Panc1 (cell line): ENCODE data around the gene INTS4. TPM values are rescaled to one million over a fixed set of nuclear protein-coding genes. Genes with fewer than 3 reads are reported as not detected.

Experiments used
- ATAC-seq: fragments of 200-7000 bp; cut with Tn5 transposase; 2 replicates; pipeline ENCODE4 v1.9.1; 2020; ENCODE audit warnings: mild to moderate bottlenecking, moderate library complexity
- BruUV-seq: library from RNA; stranded (reverse); fragments of 400-500 nt; replicated peaks from 2 replicates; lab custom pipeline; 2021; lab: Mats Ljungman, UMichigan
- CTCF ChIA-PET: fragments of 300-600 bp; sonication (Branson Sonifier 250); formaldehyde crosslinking; loops from one replicate; lab custom pipeline; 2022; ENCODE audit warnings: antibody characterized with exemption; lab: Charles Lee
- POLR2A ChIA-PET: fragments of 300-600 bp; sonication (Branson Sonifier 250); formaldehyde crosslinking; loops from one replicate; lab custom pipeline; 2022; ENCODE audit warnings: antibody characterized with exemption; lab: Charles Lee
- DNase-seq: peaks from one replicate; pipeline ENCODE4 v3.0.0-alpha.2; 2010; ENCODE audit warnings: low read depth, low spot score
- H3K27ac ChIP-seq: 2 replicates; pipeline ENCODE4 v1.5.1; 2011; ENCODE audit warnings: mild to moderate bottlenecking, low read length, inconsistent platforms
- H3K27me3 ChIP-seq: fragments of 200-500 bp; sonication (Bioruptor generic); 2 replicates; pipeline ENCODE4 v1.6.0; 2014; ENCODE audit warnings: low read length, inconsistent platforms; ENCODE audit not compliant: control insufficient read depth, insufficient read depth
- H3K36me3 ChIP-seq: fragments of 200-500 bp; sonication (Bioruptor generic); 2 replicates; pipeline ENCODE4 v1.5.1; 2014; ENCODE audit warnings: inconsistent platforms, mild to moderate bottlenecking, low read length, moderate library complexity; ENCODE audit not compliant: control insufficient read depth, insufficient read depth
- H3K4me1 ChIP-seq: 2 replicates; pipeline ENCODE4 v1.5.1; 2011; ENCODE audit warnings: inconsistent platforms, mild to moderate bottlenecking, low read length, moderate library complexity; ENCODE audit not compliant: control insufficient read depth, insufficient read depth
- H3K4me3 ChIP-seq, 2 experiments: 2 replicates each; pipeline ENCODE4 v1.5.1; 2011 to 2012; ENCODE audit warnings: low read depth in 2 of 2, low read length in 2 of 2, mild to moderate bottlenecking in 2 of 2, inconsistent platforms in 1 of 2, moderate library complexity in 1 of 2
- H3K9me3 ChIP-seq: fragments of 200-500 bp; sonication (Bioruptor generic); 2 replicates; pipeline ENCODE4 v1.5.1; 2014; ENCODE audit warnings: low read depth, mild to moderate bottlenecking, inconsistent platforms, low read length, moderate library complexity; ENCODE audit not compliant: control insufficient read depth, insufficient read depth
- CTCF ChIP-seq: fragments of 450-650 bp; IDR thresholded peaks from 2 replicates; pipeline ENCODE4 v1.5.1; 2017; ENCODE audit warnings: mild to moderate bottlenecking
- POLR2AphosphoS5 ChIP-seq: IDR thresholded peaks from 2 replicates; pipeline ENCODE4 v1.6.1; 2012; ENCODE audit warnings: mild to moderate bottlenecking, low read depth, low read length, moderate library complexity
- REST ChIP-seq, 2 experiments: IDR thresholded peaks; 2 replicates each; pipeline ENCODE4 v1.6.1; 2011 to 2012; ENCODE audit warnings: low read depth in 2 of 2, control low read depth in 1 of 2, low read length in 1 of 2, mild to moderate bottlenecking in 1 of 2, moderate library complexity in 1 of 2; ENCODE audit not compliant: insufficient read depth in 1 of 2
- SIN3A ChIP-seq: IDR thresholded peaks from 2 replicates; pipeline ENCODE4 v1.6.1; 2012; ENCODE audit warnings: low read depth, mild to moderate bottlenecking, low read length, moderate library complexity, borderline replicate concordance; ENCODE audit not compliant: insufficient read depth
- TCF7L2 ChIP-seq: IDR thresholded peaks from 2 replicates; pipeline ENCODE4 v1.6.1; 2011; ENCODE audit warnings: mild to moderate bottlenecking, low read depth, low read length, inconsistent platforms
- in situ Hi-C: cut with HindIII; loops from 2 replicates; pipeline ENCODE4 v1.10.0; 2016; ENCODE audit warnings: low sequenced_read_pairs, low pct_unique_long_range_greater_than_20kb
- intact Hi-C: fragments of 100-400 bp; cut with micrococcal nuclease; formaldehyde crosslinking; loops from one replicate; pipeline ENCODE4 v1.10.0; 2022; ENCODE audit not compliant: unreplicated experiment
- total RNA-seq: library from RNA; stranded (reverse); gene quantifications from one replicate; pipeline ENCODE4 v1.2.1, GENCODE V29; 2021; ENCODE audit not compliant: unreplicated experiment

The INTS4 gene
- total RNA-seq, 1 experiment from 2014 or later = 48.2 TPM

- no peaks in the 10 kb centered on the region for H3K36me3 ChIP-seq
- no peak for DNase-seq
- ChIA-PET POLR2A (no interaction called here), CTCF (no interaction called here)
- no peak for ATAC-seq
- intact Hi-C loops (no loop called here), in situ Hi-C loops (no loop called here)
- no peak overlapping the region for H3K27ac ChIP-seq
- H3K9me3 ChIP-seq = no peaks in the 10 kb centered on the region
- no peaks in the 10 kb centered on the region for H3K27me3 ChIP-seq
- no peak for TF ChIP-seq SIN3A
- TF ChIP-seq CTCF = no peak
- TF ChIP-seq REST (IDR thresholded peaks at IDR 0.05; ENCODE audit: insufficient read depth in 1 of 2, low read depth in 2 of 2, low read length in 1 of 2) = no peak
- no peak for TF ChIP-seq TCF7L2
- TF ChIP-seq POLR2AphosphoS5 = no peak
- no peaks in the 10 kb centered on the region for H3K4me1 ChIP-seq
- BruUV-seq = no TSS peak
- no peak overlapping the region for H3K4me3 ChIP-seq
Observed at GRCh38 chr11:77842441-77843121, 151.9 kb downstream of the INTS4 start.

- Histone ChIP-seq H3K27me3 (no peaks in the 10 kb centered on the region), H3K4me3 (no peak overlapping the region), H3K9me3 (peaks cover 3% of the 10 kb centered on the region; the same call in 1 of the 2 replicates), H3K27ac (no peak overlapping the region), H3K36me3 (no peaks in the 10 kb centered on the region), H3K4me1 (no peaks in the 10 kb centered on the region)
- ATAC-seq (no peak), DNase-seq (no peak)
- ChIA-PET CTCF (no interaction called here), POLR2A (no interaction called here)
- no TSS peak for BruUV-seq
- TF ChIP-seq POLR2AphosphoS5 = no peak
- no peak for TF ChIP-seq REST (IDR thresholded peaks at IDR 0.05; ENCODE audit: insufficient read depth in 1 of 2, low read depth in 2 of 2, low read length in 1 of 2)
- TF ChIP-seq SIN3A = no peak
- no peak for TF ChIP-seq CTCF
- TF ChIP-seq TCF7L2 = no peak
- in situ Hi-C loops (no loop called here), intact Hi-C loops (no loop called here)
Observed at GRCh38 chr11:77833302-77833701, 161.2 kb downstream of the INTS4 start.
